Rectal smooth muscle tissue (tissue), 1 donor: ENCODE measurements around the gene SRSF7.
"Not testable (repeated sequence)": the region's sequence is repeated elsewhere in the genome, so short reads cannot be mapped to it uniquely, and the experiment has no call there.

Source experiments
- H3K27ac ChIP-seq: one replicate; pipeline ENCODE4 v1.7.0; 2013; ENCODE audit warnings: low read depth, low read length, inconsistent platforms
- H3K27me3 ChIP-seq: one replicate; pipeline ENCODE4 v1.7.0; 2013; ENCODE audit warnings: low read length; ENCODE audit not compliant: control insufficient read depth, insufficient read depth
- H3K36me3 ChIP-seq: one replicate; pipeline ENCODE4 v1.7.0; 2013; ENCODE audit warnings: low read length; ENCODE audit not compliant: control insufficient read depth, insufficient read depth
- H3K4me1 ChIP-seq: one replicate; pipeline ENCODE4 v1.7.0; 2013; ENCODE audit warnings: low read length; ENCODE audit not compliant: control insufficient read depth, insufficient read depth
- H3K4me3 ChIP-seq: one replicate; pipeline ENCODE4 v1.7.0; 2013; ENCODE audit warnings: low read length
- H3K9ac ChIP-seq: one replicate; pipeline ENCODE4 v1.7.0; 2013; ENCODE audit warnings: low read length

Gene SRSF7

DNA sequence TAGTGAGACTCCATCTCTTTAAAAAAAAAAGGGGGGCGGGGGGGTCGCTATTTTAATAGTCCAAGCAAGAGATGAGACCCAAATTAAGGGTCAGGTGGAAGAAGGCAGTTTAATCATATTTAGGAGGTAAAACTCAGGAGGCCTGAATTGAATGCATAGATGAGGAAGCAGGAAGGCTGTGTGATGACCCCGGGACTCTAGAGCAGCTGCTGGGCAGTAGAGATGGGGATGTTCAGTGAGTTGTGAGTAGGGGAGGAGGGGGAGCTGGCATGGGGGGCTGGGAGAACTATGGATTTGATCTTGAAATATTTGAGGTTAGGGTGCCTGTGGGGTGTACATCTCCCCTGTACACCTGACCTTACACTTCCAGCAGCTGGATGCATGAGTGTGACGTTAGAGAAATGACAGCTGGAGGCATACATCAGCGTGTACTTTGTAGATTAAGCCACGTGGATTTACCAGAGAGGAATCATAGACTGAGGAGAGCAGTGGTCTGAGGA, 44.3 kb downstream of the SRSF7 start:
- Histone ChIP-seq H3K4me1 (no peaks in the 10 kb centered on the region), H3K27me3 (no peaks in the 10 kb centered on the region), H3K36me3 (peaks cover 7% of the 10 kb centered on the region), H3K9ac (no peak overlapping the region), H3K4me3 (no peak overlapping the region), H3K27ac (no peak overlapping the region)

DNA sequence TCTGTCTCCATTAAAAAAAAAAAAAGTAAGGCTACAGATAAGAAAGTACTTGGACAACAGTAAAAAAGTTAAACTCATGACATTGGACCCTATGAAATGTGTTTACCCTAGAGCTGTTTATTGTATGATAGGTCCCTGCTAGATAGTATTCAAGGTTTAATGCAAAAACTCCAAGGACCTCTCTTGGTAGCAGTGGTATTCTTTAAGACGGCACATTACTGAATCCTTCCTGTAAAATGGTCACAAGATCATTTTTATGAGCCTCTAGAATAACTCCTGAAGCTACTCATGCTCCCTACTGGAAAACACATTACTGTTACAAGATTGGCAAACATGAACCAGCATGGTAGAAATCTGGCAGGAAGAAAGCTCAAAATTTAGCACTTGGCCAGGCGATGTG, 46.5 kb downstream of the SRSF7 start:
- H3K36me3 ChIP-seq, result peaks cover 2% of the 10 kb centered on the region
- no peaks in the 10 kb centered on the region for H3K4me1 ChIP-seq
- H3K27me3 ChIP-seq, result no peaks in the 10 kb centered on the region
- no peak overlapping the region for H3K27ac ChIP-seq
- H3K4me3 ChIP-seq, result no peak overlapping the region
- no peak overlapping the region for H3K9ac ChIP-seq

- not testable (repeated sequence) for H3K9ac ChIP-seq, H3K4me3 ChIP-seq, H3K36me3 ChIP-seq, H3K27ac ChIP-seq, H3K27me3 ChIP-seq, H3K4me1 ChIP-seq
Measured at GRCh38 chr2:38703336-38703735, 47.8 kb downstream of the SRSF7 start.

DNA sequence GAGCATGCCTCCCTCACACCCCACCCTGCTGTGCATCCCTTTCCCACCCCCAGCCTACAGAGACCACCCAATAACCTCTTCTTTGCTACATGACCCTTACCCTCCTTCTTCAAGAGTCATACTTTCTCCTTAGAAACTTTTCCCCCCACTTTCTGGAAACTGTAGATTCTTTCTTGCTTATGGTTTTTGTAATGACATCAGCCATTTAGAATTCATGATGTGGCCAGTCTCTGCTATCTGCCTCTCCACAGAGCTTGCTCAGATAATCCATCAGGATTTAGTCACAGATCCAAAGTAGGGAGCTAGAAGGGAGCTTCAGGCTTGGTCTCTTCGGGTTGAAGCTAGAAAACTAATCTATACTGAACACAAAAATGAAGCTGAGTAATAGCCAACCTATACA, 48.7 kb downstream of the SRSF7 start:
- Histone ChIP-seq H3K4me1 (no peaks in the 10 kb centered on the region), H3K4me3 (no peak overlapping the region), H3K27me3 (no peaks in the 10 kb centered on the region), H3K9ac (no peak overlapping the region), H3K27ac (no peak overlapping the region), H3K36me3 (peaks cover 2% of the 10 kb centered on the region)

GRCh38 chr2:38701542-38701941, 49.6 kb downstream of the SRSF7 start:
- H3K27ac ChIP-seq, result no peak overlapping the region
- peaks cover 2% of the 10 kb centered on the region for H3K36me3 ChIP-seq
- H3K27me3 ChIP-seq, result no peaks in the 10 kb centered on the region

GRCh38 chr2:38700881-38701458, 50.2 kb downstream of the SRSF7 start:
- H3K27me3 ChIP-seq, result no peaks in the 10 kb centered on the region
- no peaks in the 10 kb centered on the region for H3K4me1 ChIP-seq
- H3K36me3 ChIP-seq, result peaks cover 2% of the 10 kb centered on the region
- H3K27ac ChIP-seq, result no peak overlapping the region
- no peak overlapping the region for H3K4me3 ChIP-seq
- H3K9ac ChIP-seq, result no peak overlapping the region

More at GRCh38 chr2:38701542-38701941, 49.6 kb downstream of the SRSF7 start:
- no peaks in the 10 kb centered on the region for H3K4me1 ChIP-seq
- no peak overlapping the region for H3K4me3 ChIP-seq
- no peak overlapping the region for H3K9ac ChIP-seq

DNA sequence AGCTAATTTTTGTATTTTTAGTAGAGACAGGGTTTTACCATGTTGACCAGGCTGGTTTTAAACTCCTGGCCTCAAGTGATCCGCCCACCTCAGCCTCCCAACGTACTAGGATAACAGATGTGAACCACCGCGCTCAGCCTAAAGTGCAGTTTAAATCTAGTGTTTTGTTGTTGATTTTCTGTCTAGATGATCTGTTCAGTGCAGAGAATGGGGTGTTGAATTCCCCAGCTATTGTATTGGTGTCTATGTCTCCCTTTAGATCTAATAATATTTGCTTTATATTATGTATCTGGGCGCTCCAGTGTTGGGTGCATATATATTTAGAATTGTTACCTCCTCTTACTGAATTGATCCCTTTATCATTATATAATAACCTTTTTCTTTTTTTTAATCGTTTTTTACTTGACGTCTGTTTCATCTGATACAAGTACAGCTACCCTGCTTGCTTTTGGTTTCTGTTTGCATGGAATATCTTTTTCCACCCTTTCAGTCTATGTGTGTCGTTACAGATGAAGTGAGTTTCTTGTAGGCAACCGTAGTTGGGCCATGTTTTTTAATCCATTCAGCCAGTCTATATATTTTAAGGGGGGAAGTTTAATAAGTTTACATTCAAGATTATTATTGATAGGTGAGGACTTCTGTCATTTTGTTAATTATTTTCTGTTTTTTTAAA, 50.9 kb downstream of the SRSF7 start:
- no peak overlapping the region for H3K9ac ChIP-seq
- H3K27ac ChIP-seq, result no peak overlapping the region
- no peaks in the 10 kb centered on the region for H3K4me1 ChIP-seq
- H3K36me3 ChIP-seq, result no peaks in the 10 kb centered on the region
- no peaks in the 10 kb centered on the region for H3K27me3 ChIP-seq
- no peak overlapping the region for H3K4me3 ChIP-seq

DNA sequence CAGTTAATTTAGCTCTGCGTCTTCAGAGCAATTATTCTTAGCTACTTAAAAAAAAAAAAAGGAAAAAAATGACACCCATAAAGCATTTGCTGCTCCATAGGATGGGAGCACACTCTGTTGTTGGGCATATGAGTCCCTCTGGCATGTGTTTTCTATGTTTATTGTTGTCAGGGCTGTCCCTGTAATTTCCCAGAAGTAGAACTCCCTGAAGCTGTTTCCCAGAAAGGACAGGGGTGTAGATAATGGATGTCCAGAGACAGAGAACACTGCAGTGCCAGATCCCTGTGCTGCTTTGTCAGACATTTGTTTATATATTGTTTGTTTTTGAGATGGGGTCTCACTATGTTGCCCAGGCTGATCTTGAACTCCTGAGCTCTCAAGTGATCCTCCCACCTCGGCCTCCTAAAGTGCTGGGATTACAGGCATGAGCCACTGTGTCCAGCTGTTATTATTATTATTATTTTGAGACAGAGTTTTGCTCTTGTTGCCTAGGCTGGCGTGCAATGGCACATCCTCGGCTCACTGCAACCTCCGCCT, 52.6 kb downstream of the SRSF7 start:
- no peak overlapping the region for H3K27ac ChIP-seq
- no peak overlapping the region for H3K4me3 ChIP-seq
- H3K36me3 ChIP-seq, result no peaks in the 10 kb centered on the region
- no peak overlapping the region for H3K9ac ChIP-seq
- no peaks in the 10 kb centered on the region for H3K27me3 ChIP-seq
- H3K4me1 ChIP-seq, result no peaks in the 10 kb centered on the region

- Histone ChIP-seq H3K36me3 (no peaks in the 10 kb centered on the region), H3K4me3 (no peak overlapping the region), H3K27ac (no peak overlapping the region)
Measured at GRCh38 chr2:38697116-38697840, 53.9 kb downstream of the SRSF7 start.

More at GRCh38 chr2:38697116-38697840, 53.9 kb downstream of the SRSF7 start:
- H3K4me1 ChIP-seq, result no peaks in the 10 kb centered on the region
- H3K27me3 ChIP-seq, result no peaks in the 10 kb centered on the region
- H3K9ac ChIP-seq, result no peak overlapping the region
